ENCODE measurements around the gene DCUN1D3. TPM values are rescaled to one million over a fixed set of nuclear protein-coding genes. Genes with fewer than 3 reads are reported as not detected.

The DCUN1D3 gene
- total and polyA plus RNA-seq, 2 experiments from 2014 or later = 15.0 to 40.3 TPM

DNA sequence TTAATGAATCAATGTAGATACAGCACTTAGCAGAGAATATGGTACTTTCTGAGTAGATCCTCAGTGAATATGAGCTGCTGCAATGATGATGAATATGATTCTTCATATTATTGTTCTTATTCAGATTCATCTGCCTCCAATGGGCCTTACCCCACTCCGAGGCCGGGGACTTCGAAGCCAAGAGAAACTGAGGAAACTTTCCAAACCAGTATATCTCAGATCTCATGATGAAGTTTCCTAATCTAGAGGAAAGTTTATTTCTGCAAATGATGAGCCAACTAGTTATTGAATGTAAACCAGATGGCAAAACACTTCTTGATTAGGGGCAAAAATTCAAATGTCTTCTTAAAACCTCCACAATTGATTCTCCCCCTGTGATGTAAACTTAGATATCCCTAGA, 23.7 kb upstream of the DCUN1D3 start:
- Histone ChIP-seq H3K79me2 (no peaks in the 10 kb centered on the region), H3K9me2 (replicated peaks; ENCODE audit: insufficient read depth) (no peaks in the 10 kb centered on the region), H3K36me3 (replicated peaks; ENCODE audit: insufficient read depth, low read depth) (no peaks in the 10 kb centered on the region), H2AFZ (no peak overlapping the region), H3K27ac (no peak overlapping the region), H4K20me1 (ENCODE audit: insufficient read depth, poor library complexity, severe bottlenecking) (no peaks in the 10 kb centered on the region), H3K4me3 (no peak overlapping the region), H3K9me3 (ENCODE audit: low read depth) (no peaks in the 10 kb centered on the region), H3K27me3 (no peaks in the 10 kb centered on the region), H3K4me2 (no peak overlapping the region), H3K4me1 (ENCODE audit: insufficient read depth) (no peaks in the 10 kb centered on the region)
- 96% methylated on average over 3 of the region's 3 CpGs for WGBS (ENCODE audit: low lambda C conversion rate, missing lambda C conversion rate)
- TF ChIP-seq EZH2phosphoT487 (IDR thresholded peaks at IDR 0.05; ENCODE audit: low read depth, severe bottlenecking, unreplicated experiment) (no peak), EZH2 (IDR thresholded peaks at IDR 0.05; ENCODE audit: borderline replicate concordance) (no peak), CTCF (IDR thresholded peaks at IDR 0.05; ENCODE audit: poor library complexity) (no peak)
- DNase-seq (ENCODE audit: low spot score) = no peak

DNA sequence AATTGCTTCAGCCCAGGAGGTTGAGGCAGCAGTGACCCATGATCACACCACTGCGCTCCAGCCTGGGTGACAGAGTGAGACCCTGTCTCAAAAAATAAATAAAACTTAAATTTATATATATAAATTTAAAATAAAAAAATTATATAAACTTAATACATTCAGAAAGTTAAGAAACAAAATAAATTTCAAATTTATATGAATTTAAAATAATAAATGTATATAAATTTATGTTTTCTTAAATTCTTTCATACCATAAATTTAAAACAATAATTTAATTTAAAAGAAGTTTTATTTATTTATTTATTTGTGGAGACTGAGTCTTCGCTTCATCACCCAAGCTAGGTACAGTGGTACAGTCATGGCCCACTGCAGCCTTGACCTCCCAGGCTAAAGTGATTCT, 20.6 kb upstream of the DCUN1D3 start:
- Histone ChIP-seq H3K4me2 (no peak overlapping the region), H3K27ac (no peak overlapping the region), H3K27me3 (no peaks in the 10 kb centered on the region), H3K9me3 (ENCODE audit: low read depth) (no peaks in the 10 kb centered on the region), H3K4me1 (ENCODE audit: insufficient read depth) (no peaks in the 10 kb centered on the region), H3K79me2 (no peaks in the 10 kb centered on the region), H3K36me3 (replicated peaks; ENCODE audit: insufficient read depth, low read depth) (no peaks in the 10 kb centered on the region), H3K4me3 (no peak overlapping the region), H2AFZ (no peak overlapping the region), H3K9me2 (replicated peaks; ENCODE audit: insufficient read depth) (no peaks in the 10 kb centered on the region), H4K20me1 (ENCODE audit: insufficient read depth, poor library complexity, severe bottlenecking) (no peaks in the 10 kb centered on the region)
- 100% methylated on average over 2 of the region's 2 CpGs for WGBS (ENCODE audit: low lambda C conversion rate, missing lambda C conversion rate)
- no peak for DNase-seq (ENCODE audit: low spot score)
- TF ChIP-seq CTCF (IDR thresholded peaks at IDR 0.05; ENCODE audit: poor library complexity) (no peak), EZH2phosphoT487 (IDR thresholded peaks at IDR 0.05; ENCODE audit: low read depth, severe bottlenecking, unreplicated experiment) (no peak), EZH2 (IDR thresholded peaks at IDR 0.05; ENCODE audit: borderline replicate concordance) (no peak)

DNA sequence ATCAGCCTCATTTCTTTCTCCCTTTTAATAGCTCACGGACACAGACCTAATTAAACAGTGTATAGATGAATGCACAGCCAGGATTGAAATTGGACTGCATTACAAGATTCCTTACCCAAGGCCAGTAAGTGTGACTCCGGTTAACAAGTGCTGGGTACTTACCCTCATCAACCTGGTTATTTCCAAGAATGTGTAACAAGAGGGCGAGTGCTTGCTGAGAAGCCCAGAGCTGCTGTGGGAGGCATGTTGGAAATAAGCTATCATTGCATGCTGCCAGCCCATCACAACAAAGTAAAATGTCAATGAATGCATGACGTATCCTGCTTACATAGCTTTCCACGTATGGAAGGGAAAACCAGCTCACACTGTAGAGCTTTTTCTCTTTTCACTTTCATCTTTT, 19.9 kb upstream of the DCUN1D3 start:
- H3K79me2 ChIP-seq = no peaks in the 10 kb centered on the region
- H3K4me1 ChIP-seq (ENCODE audit: insufficient read depth) = no peaks in the 10 kb centered on the region
- H3K27ac ChIP-seq = no peak overlapping the region
- H3K9me2 ChIP-seq (replicated peaks; ENCODE audit: insufficient read depth) = no peaks in the 10 kb centered on the region
- H3K36me3 ChIP-seq (replicated peaks; ENCODE audit: insufficient read depth, low read depth) = no peaks in the 10 kb centered on the region
- H3K4me3 ChIP-seq = no peak overlapping the region
- WGBS (ENCODE audit: low lambda C conversion rate, missing lambda C conversion rate) = 92% methylated on average over 5 of the region's 5 CpGs
- no peak for TF ChIP-seq EZH2 (IDR thresholded peaks at IDR 0.05; ENCODE audit: borderline replicate concordance)
- no peak for TF ChIP-seq EZH2phosphoT487 (IDR thresholded peaks at IDR 0.05; ENCODE audit: low read depth, severe bottlenecking, unreplicated experiment)
- H4K20me1 ChIP-seq (ENCODE audit: insufficient read depth, poor library complexity, severe bottlenecking) = no peaks in the 10 kb centered on the region
- no peak for DNase-seq (ENCODE audit: low spot score)
- no peaks in the 10 kb centered on the region for H3K27me3 ChIP-seq
- H2AFZ ChIP-seq = no peak overlapping the region
- no peak overlapping the region for H3K4me2 ChIP-seq
- no peaks in the 10 kb centered on the region for H3K9me3 ChIP-seq (ENCODE audit: low read depth)

DNA sequence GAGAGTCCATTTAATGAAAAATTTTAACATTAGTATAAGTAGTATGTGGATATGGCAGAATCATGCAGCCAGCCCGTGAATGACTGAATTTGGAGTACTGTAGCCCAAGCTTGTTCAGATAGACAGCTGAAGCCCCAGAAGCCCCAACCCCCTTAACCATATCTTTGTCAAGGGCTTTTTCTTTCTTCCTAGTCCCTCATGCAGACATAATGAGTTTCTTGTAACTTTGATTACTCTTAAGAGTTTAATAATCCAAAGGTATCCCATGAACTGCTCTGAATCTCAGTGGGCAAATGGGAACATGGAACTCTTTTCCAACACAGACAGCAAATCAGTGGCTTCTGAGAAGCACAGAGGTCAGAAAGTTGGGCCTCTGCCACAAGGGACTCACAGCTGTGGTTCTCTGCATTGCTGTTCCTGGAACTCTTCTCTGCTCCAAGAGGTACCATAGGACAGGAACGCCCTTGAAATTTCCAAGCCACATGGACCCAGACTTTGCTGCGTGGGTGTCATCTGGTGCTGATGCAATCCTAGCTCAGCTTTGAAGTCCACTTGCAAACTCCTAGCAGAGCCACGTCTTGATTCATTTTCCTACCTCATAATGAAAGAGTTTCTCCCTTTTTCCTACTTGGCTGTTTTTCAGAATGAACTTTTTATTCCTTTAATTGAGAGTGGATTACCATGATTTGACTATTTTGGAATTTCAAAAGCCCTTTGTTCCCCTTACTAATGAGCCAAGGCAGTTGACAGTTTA, 18.5 kb upstream of the DCUN1D3 start:
- H3K27ac ChIP-seq = no peak overlapping the region
- peak; percentile 25 for DNase-seq (ENCODE audit: low spot score)
- H3K9me2 ChIP-seq (replicated peaks; ENCODE audit: insufficient read depth) = no peaks in the 10 kb centered on the region
- no peak overlapping the region for H2AFZ ChIP-seq
- no peaks in the 10 kb centered on the region for H3K27me3 ChIP-seq
- WGBS (ENCODE audit: low lambda C conversion rate, missing lambda C conversion rate) = 87% methylated on average over 4 of the region's 4 CpGs
- H3K9me3 ChIP-seq (ENCODE audit: low read depth) = no peaks in the 10 kb centered on the region
- H3K4me2 ChIP-seq = no peak overlapping the region
- no peaks in the 10 kb centered on the region for H3K36me3 ChIP-seq (replicated peaks; ENCODE audit: insufficient read depth, low read depth)
- no peaks in the 10 kb centered on the region for H4K20me1 ChIP-seq (ENCODE audit: insufficient read depth, poor library complexity, severe bottlenecking)
- TF ChIP-seq CTCF (IDR thresholded peaks at IDR 0.05; ENCODE audit: poor library complexity) (no peak), EZH2phosphoT487 (IDR thresholded peaks at IDR 0.05; ENCODE audit: low read depth, severe bottlenecking, unreplicated experiment) (no peak), EZH2 (IDR thresholded peaks at IDR 0.05; ENCODE audit: borderline replicate concordance) (no peak)
- H3K4me3 ChIP-seq = no peak overlapping the region
- H3K79me2 ChIP-seq = peaks cover 5% of the 10 kb centered on the region
- peaks cover 3% of the 10 kb centered on the region for H3K4me1 ChIP-seq (ENCODE audit: insufficient read depth)

All from hepatocyte (in vitro differentiated cells).